Stimulated activated naive CD4-positive, alpha-beta T cell (primary cell): ENCODE measurements around the gene PAEP.
"Not testable (repeated sequence)": the region's sequence is repeated elsewhere in the genome, so short reads cannot be mapped to it uniquely, and the experiment has no call there.

Source experiments
- DNase-seq, 6 experiments: peaks; one replicate each; lab custom pipeline; 2025; lab: John Stamatoyannopoulos, UW

The PAEP gene

GRCh38 chr9:135526089-135526729 is 35.3 kb upstream of the PAEP start:
- DNase-seq: no peak

- no peak for DNase-seq
Observed at GRCh38 chr9:135526730-135527571, 34.6 kb upstream of the PAEP start.

GRCh38 chr9:135528842-135529435 is 32.6 kb upstream of the PAEP start:
- DNase-seq: not testable (repeated sequence)

- no peak for DNase-seq
Observed at GRCh38 chr9:135530146-135530545, 31.4 kb upstream of the PAEP start.

- DNase-seq: no peak
Observed at GRCh38 chr9:135531096-135531495, 30.5 kb upstream of the PAEP start.

GRCh38 chr9:135533113-135533512 is 28.4 kb upstream of the PAEP start:
- DNase-seq: no peak

GRCh38 chr9:135533674-135534073 is 27.9 kb upstream of the PAEP start:
- no peak for DNase-seq

- not testable (repeated sequence) for DNase-seq
Observed at GRCh38 chr9:135534192-135534711, 27.3 kb upstream of the PAEP start.

GRCh38 chr9:135534826-135535225 is 26.7 kb upstream of the PAEP start:
- DNase-seq: not testable (repeated sequence)

GRCh38 chr9:135535631-135536030 is 25.9 kb upstream of the PAEP start:
- DNase-seq: not testable (repeated sequence)

- no peak for DNase-seq
Observed at GRCh38 chr9:135536216-135536615, 25.3 kb upstream of the PAEP start.

GRCh38 chr9:135543262-135543894 is 18.2 kb upstream of the PAEP start:
- not testable (repeated sequence) for DNase-seq

- DNase-seq: no peak
Observed at GRCh38 chr9:135544981-135545635, 16.4 kb upstream of the PAEP start.

- not testable (repeated sequence) for DNase-seq
Observed at GRCh38 chr9:135545646-135546176, 15.8 kb upstream of the PAEP start, which contains the start of gene OBP2A. OBP2A (plus strand) TSS chr9:135546126; CDS start chr9:135546181, 55 bp downstream.

GRCh38 chr9:135546792-135547617 is 14.6 kb upstream of the PAEP start:
- not testable (repeated sequence) for DNase-seq

- DNase-seq: no peak
Observed at GRCh38 chr9:135547756-135548736, 13.5 kb upstream of the PAEP start.

- DNase-seq: not testable (repeated sequence)
Observed at GRCh38 chr9:135549478-135550343, 11.8 kb upstream of the PAEP start.

- no peak for DNase-seq
Observed at GRCh38 chr9:135550344-135550918, 11.1 kb upstream of the PAEP start.
